GM19438 (cell line): ENCODE results near the gene MED14.
"Not testable (repeated sequence)": the region's sequence is repeated elsewhere in the genome, so short reads cannot be mapped to it uniquely, and the experiment has no call there.

Experiments used
- ATAC-seq: cut with Tn5 transposase; IDR thresholded peaks from one replicate; pipeline ENCODE4 v1.9.1; 2021; ENCODE audit warnings: low read depth; ENCODE audit not compliant: unreplicated experiment

MED14 gene

GRCh38 chrX:40735325-40736169 is at the start of gene MED14:
Gene MED14 (minus strand): TSS chrX:40735542. CDS start chrX:40735412, 130 bp downstream.
- ATAC-seq = peak; percentile 91

- ATAC-seq = no peak
These were observed 49.3 kb upstream of the MED14 start for GRCh38 chrX:40784516-40785151.

GRCh38 chrX:40782644-40783259 is 47.4 kb upstream of the MED14 start:
- ATAC-seq = not testable (repeated sequence)

- no peak for ATAC-seq
These were observed 45.6 kb upstream of the MED14 start for GRCh38 chrX:40780951-40781350.

- ATAC-seq = no peak
These were observed 44.7 kb upstream of the MED14 start for GRCh38 chrX:40780082-40780481.

- no peak for ATAC-seq
These were observed 43.7 kb upstream of the MED14 start for GRCh38 chrX:40778861-40779575.

GRCh38 chrX:40773809-40774208 is 38.5 kb upstream of the MED14 start:
- ATAC-seq = no peak

- ATAC-seq = no peak
These were observed 37.8 kb upstream of the MED14 start for GRCh38 chrX:40773188-40773587.

GRCh38 chrX:40772290-40772689 is 36.9 kb upstream of the MED14 start:
- ATAC-seq = no peak

- ATAC-seq = no peak
These were observed 26.4 kb upstream of the MED14 start for GRCh38 chrX:40761762-40762161.

GRCh38 chrX:40759374-40759773 is 24.0 kb upstream of the MED14 start:
- no peak for ATAC-seq

- ATAC-seq = no peak
These were observed 21.7 kb upstream of the MED14 start for GRCh38 chrX:40757058-40757457.

GRCh38 chrX:40755291-40756249 is 20.2 kb upstream of the MED14 start:
- ATAC-seq = no peak

- ATAC-seq = no peak
These were observed 14.5 kb upstream of the MED14 start for GRCh38 chrX:40749681-40750494.

GRCh38 chrX:40748977-40749376 is 13.6 kb upstream of the MED14 start:
- no peak for ATAC-seq

GRCh38 chrX:40746521-40746920 is 11.2 kb upstream of the MED14 start:
- no peak for ATAC-seq

GRCh38 chrX:40736170-40736505 is 796 bp upstream of the MED14 start:
- no peak for ATAC-seq

- ATAC-seq = no peak
These were observed 394 bp downstream of the MED14 start for GRCh38 chrX:40734971-40735324.

GRCh38 chrX:40733706-40734105 is 1.6 kb downstream of the MED14 start:
- no peak for ATAC-seq
